IPS DF 6.9 (cell line): Measurements from ENCODE around the gene BANF2.

Experiments used
- DNase-seq: peaks from one replicate; pipeline ENCODE4 v3.0.0-alpha.2; 2013; ENCODE audit warnings: low read depth, low spot score
- H3K27ac ChIP-seq: one replicate; pipeline ENCODE4 v1.5.1; 2013; ENCODE audit warnings: low read length, control low read depth
- H3K27me3 ChIP-seq: 2 replicates; pipeline ENCODE4 v1.6.1; 2013; ENCODE audit warnings: mild to moderate bottlenecking, low read length; ENCODE audit not compliant: control insufficient read depth, insufficient read depth
- H3K36me3 ChIP-seq: 2 replicates; pipeline ENCODE4 v1.6.1; 2013; ENCODE audit warnings: low read length; ENCODE audit not compliant: control insufficient read depth, insufficient read depth
- H3K4me1 ChIP-seq: 2 replicates; pipeline ENCODE4 v1.6.1; 2013; ENCODE audit warnings: low read length; ENCODE audit not compliant: control insufficient read depth, insufficient read depth
- H3K4me3 ChIP-seq: 2 replicates; pipeline ENCODE4 v1.5.1; 2013; ENCODE audit warnings: mild to moderate bottlenecking, low read length
- H3K9me3 ChIP-seq: 2 replicates; pipeline ENCODE4 v1.6.1; 2013; ENCODE audit warnings: low read length, inconsistent platforms; ENCODE audit not compliant: control insufficient read depth, insufficient read depth
- WGBS: extraction: QIAGEN DNeasy Blood & Tissue Kit; methylation state at CpG from one replicate; pipeline ENCODE4 v1.1.7; 2013; ENCODE audit warnings: mixed read lengths, missing lambda C conversion rate; ENCODE audit not compliant: insufficient read length, insufficient coverage; 5-methylcytosine and 5-hydroxymethylcytosine counted together

Gene BANF2

DNA sequence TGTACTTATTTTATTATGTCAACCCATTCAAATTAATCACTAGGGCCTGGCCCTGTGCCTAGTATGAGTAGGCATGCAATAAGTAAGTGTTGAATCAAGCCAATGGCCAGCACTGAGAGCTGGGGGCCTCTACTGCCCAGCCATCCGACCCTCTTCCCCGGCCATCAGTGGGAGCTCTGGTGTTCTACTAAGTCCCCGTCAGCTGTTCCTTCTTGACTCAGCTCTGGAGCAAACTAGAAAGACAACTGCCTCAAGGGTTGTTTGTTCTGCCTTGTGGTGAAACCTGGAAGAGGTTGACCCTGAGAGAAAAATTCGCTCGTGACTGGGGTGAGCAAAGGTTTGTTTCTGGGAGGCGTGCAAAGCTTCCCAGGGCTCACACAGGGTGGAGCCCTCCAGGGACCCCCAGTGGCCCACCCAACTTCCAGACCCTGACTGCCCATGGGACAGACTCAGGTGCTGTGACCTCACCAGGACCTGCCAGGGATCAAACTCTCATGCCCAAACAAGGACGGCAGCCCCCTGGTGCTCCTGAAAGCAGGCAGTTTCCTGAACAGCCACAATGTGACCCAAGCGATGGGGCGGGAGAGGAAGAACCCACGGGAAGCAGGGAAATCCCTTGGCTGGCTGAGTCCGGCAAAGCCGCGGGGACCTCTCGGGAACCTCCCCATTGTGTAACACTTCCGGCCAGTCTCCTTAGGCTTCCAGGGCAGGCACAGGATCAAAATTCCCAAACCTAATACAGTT is 50.4 kb downstream of the BANF2 start:
- no peak overlapping the region for H3K4me3 ChIP-seq
- peaks cover 4% of the 10 kb centered on the region; the same call in 1 of the 2 replicates for H3K4me1 ChIP-seq
- H3K27me3 ChIP-seq = no peaks in the 10 kb centered on the region
- no CpG with 5 or more reads among the region's 15 CpGs for WGBS
- no peaks in the 10 kb centered on the region for H3K36me3 ChIP-seq
- H3K27ac ChIP-seq = no peak overlapping the region
- no peak for DNase-seq
- H3K9me3 ChIP-seq = no peaks in the 10 kb centered on the region

- H3K4me1 ChIP-seq = peaks cover 4% of the 10 kb centered on the region; the same call in 1 of the 2 replicates
- H3K27me3 ChIP-seq = no peaks in the 10 kb centered on the region
- no peak overlapping the region for H3K27ac ChIP-seq
- WGBS = no CpG with 5 or more reads among the region's 2 CpGs
- no peak overlapping the region for H3K4me3 ChIP-seq
- H3K36me3 ChIP-seq = no peaks in the 10 kb centered on the region
- no peak for DNase-seq
- H3K9me3 ChIP-seq = no peaks in the 10 kb centered on the region
Measured at GRCh38 chr20:17750722-17751045, 50.9 kb downstream of the BANF2 start.

GRCh38 chr20:17751640-17752039 is 51.9 kb downstream of the BANF2 start:
- Histone ChIP-seq H3K27me3 (no peaks in the 10 kb centered on the region), H3K9me3 (no peaks in the 10 kb centered on the region), H3K27ac (no peak overlapping the region), H3K36me3 (no peaks in the 10 kb centered on the region), H3K4me1 (peaks cover 4% of the 10 kb centered on the region; the same call in 1 of the 2 replicates), H3K4me3 (no peak overlapping the region)
- DNase-seq = no peak
- WGBS = no CpG with 5 or more reads among the region's 8 CpGs

DNA sequence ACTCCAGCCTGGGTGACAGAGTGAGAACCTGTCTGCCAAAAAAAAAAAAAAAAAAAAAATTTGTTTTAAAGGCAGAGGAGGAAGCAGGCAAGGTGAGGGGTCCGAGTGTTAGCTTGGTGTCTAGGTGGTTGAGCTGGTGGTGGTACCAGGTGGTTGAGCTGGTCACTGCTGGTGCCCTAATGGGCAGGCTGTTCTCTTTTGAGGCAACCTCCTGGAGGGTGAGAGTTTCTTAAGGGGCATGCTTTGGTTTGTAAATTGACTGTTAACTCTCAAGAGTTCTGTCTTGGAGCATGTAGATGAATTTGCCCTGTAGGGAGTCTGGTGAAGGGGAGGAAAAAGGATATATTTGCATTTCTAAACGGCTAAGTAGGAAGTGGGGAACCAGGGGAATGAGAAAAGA is 52.7 kb downstream of the BANF2 start:
- H3K36me3 ChIP-seq = no peaks in the 10 kb centered on the region
- H3K27me3 ChIP-seq = no peaks in the 10 kb centered on the region
- H3K9me3 ChIP-seq = no peaks in the 10 kb centered on the region
- peaks cover 4% of the 10 kb centered on the region for H3K4me1 ChIP-seq
- no peak overlapping the region for H3K27ac ChIP-seq
- WGBS = no CpG with 5 or more reads among the region's 2 CpGs
- DNase-seq = peak; percentile 64
- H3K4me3 ChIP-seq = no peak overlapping the region

GRCh38 chr20:17753516-17753915 is 53.8 kb downstream of the BANF2 start:
- Histone ChIP-seq H3K36me3 (no peaks in the 10 kb centered on the region), H3K9me3 (no peaks in the 10 kb centered on the region), H3K4me3 (no peak overlapping the region), H3K4me1 (peaks cover 4% of the 10 kb centered on the region), H3K27me3 (no peaks in the 10 kb centered on the region), H3K27ac (no peak overlapping the region)
- DNase-seq = no peak
- no CpG with 5 or more reads among the region's 4 CpGs for WGBS

- peaks cover 2% of the 10 kb centered on the region for H3K4me1 ChIP-seq
- WGBS = no CpG with 5 or more reads among the region's 6 CpGs
- H3K36me3 ChIP-seq = no peaks in the 10 kb centered on the region
- H3K27ac ChIP-seq = no peak overlapping the region
- no peaks in the 10 kb centered on the region for H3K9me3 ChIP-seq
- no peak overlapping the region for H3K4me3 ChIP-seq
- DNase-seq = no peak
- H3K27me3 ChIP-seq = no peaks in the 10 kb centered on the region
Measured at GRCh38 chr20:17756529-17756928, 56.8 kb downstream of the BANF2 start.

- no peaks in the 10 kb centered on the region for H3K36me3 ChIP-seq
- no peak overlapping the region for H3K27ac ChIP-seq
- no peak for DNase-seq
- H3K27me3 ChIP-seq = no peaks in the 10 kb centered on the region
- H3K9me3 ChIP-seq = no peaks in the 10 kb centered on the region
- H3K4me3 ChIP-seq = no peak overlapping the region
- H3K4me1 ChIP-seq = peaks cover 4% of the 10 kb centered on the region
- WGBS = no CpG with 5 or more reads among the region's 2 CpGs
Measured at GRCh38 chr20:17757496-17757895, 57.7 kb downstream of the BANF2 start.

DNA sequence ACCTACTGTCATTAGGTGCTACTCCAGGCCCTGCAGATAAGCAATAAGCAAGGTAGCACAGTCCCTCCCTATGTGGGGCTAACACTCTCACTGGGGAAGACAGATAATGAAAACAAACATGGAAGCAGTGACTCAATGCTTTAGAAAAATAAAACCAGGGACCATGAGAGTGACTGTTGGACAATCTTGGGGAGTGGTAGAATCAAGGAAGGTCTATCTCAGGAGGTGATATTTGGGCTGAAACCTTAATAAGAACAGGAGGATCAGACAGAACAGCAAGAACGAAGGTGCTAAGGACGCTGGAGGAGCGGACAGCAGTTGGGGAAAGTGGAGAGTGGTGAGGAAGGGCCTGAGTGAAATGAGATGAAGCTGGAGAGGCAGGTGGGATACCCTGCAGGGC is 58.2 kb downstream of the BANF2 start:
- H3K27me3 ChIP-seq = no peaks in the 10 kb centered on the region
- WGBS = no CpG with 5 or more reads among the region's 3 CpGs
- no peaks in the 10 kb centered on the region for H3K9me3 ChIP-seq
- no peak overlapping the region for H3K27ac ChIP-seq
- no peak for DNase-seq
- H3K36me3 ChIP-seq = no peaks in the 10 kb centered on the region
- peaks cover 5% of the 10 kb centered on the region for H3K4me1 ChIP-seq
- H3K4me3 ChIP-seq = no peak overlapping the region

DNA sequence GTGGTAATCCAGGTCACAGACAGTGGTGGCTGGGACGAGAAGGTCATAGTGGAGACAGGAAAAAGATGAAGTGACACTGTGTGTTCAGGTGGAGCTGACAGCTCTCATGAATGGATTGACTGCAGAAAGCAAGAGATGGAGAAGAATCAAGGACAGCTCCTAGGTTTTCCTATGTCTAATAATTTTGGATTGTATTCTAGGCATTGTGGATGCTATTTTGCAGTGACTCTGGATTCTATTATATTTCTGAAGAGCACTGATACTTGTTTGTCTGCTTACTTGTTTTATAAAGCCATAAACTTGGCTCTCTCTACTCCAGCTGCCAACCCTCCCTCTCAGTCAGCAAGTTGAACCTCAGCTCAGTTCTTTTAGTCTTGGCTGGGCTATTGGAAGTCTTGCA is 58.7 kb downstream of the BANF2 start:
- H3K27ac ChIP-seq = no peak overlapping the region
- no peaks in the 10 kb centered on the region for H3K27me3 ChIP-seq
- H3K36me3 ChIP-seq = no peaks in the 10 kb centered on the region
- DNase-seq = no peak
- H3K4me1 ChIP-seq = peaks cover 6% of the 10 kb centered on the region
- H3K9me3 ChIP-seq = no peaks in the 10 kb centered on the region
- H3K4me3 ChIP-seq = no peak overlapping the region
- WGBS = no CpG with 5 or more reads among the region's 1 CpG

GRCh38 chr20:17759449-17759848 is 59.7 kb downstream of the BANF2 start:
- Histone ChIP-seq H3K4me1 (peaks cover 6% of the 10 kb centered on the region), H3K27ac (no peak overlapping the region), H3K9me3 (no peaks in the 10 kb centered on the region), H3K36me3 (no peaks in the 10 kb centered on the region), H3K4me3 (no peak overlapping the region), H3K27me3 (no peaks in the 10 kb centered on the region)
- WGBS = no CpG with 5 or more reads among the region's 1 CpG
- DNase-seq = no peak

DNA sequence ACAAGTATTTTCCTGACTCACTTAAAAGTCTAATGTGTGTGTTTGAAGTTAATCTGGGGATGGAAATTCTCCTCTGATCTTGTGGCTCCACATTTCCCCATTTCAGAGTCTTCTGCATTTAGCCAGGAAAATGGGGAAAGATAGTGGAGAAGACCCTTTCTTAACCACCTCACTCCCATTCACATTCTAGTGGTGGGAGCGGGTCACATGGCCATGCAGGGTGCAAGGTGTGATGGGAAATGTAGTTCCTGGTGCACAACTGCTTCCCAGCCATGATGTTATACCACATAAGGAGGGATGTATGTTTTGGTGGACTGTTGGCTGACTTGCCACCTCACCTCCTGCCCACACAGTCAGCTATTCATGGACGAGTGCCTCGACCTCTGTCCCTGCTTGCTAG is 61.8 kb downstream of the BANF2 start:
- Histone ChIP-seq H3K27ac (no peak overlapping the region), H3K4me1 (peaks cover 6% of the 10 kb centered on the region), H3K27me3 (no peaks in the 10 kb centered on the region), H3K36me3 (no peaks in the 10 kb centered on the region), H3K9me3 (no peaks in the 10 kb centered on the region), H3K4me3 (no peak overlapping the region)
- no CpG with 5 or more reads among the region's 3 CpGs for WGBS
- DNase-seq = no peak
